GM21723 (cell line): ENCODE results near the gene OR11H6.
"Not testable (repeated sequence)": the region's sequence is repeated elsewhere in the genome, so short reads cannot be mapped to it uniquely, and the experiment has no call there.

ENCODE experiments used
- ATAC-seq: cut with Tn5 transposase; IDR thresholded peaks from one replicate; pipeline ENCODE4 v1.9.1; 2021; ENCODE audit warnings: mild to moderate bottlenecking, moderate library complexity; ENCODE audit not compliant: unreplicated experiment

The OR11H6 gene

GRCh38 chr14:20223410-20223809, at the start of gene OR11H6:
Gene OR11H6, plus strand, starts transcription at chr14:20223710. Its CDS starts 0 bp downstream, at chr14:20223710.
- no peak for ATAC-seq

- ATAC-seq: not testable (repeated sequence)
Observed at GRCh38 chr14:20174205-20174604, 49.3 kb upstream of the OR11H6 start.

GRCh38 chr14:20176330-20176729, 47.2 kb upstream of the OR11H6 start:
- no peak for ATAC-seq

GRCh38 chr14:20177433-20177974, 46.0 kb upstream of the OR11H6 start:
- no peak for ATAC-seq

- ATAC-seq: no peak
Observed at GRCh38 chr14:20179218-20179617, 44.3 kb upstream of the OR11H6 start.

- ATAC-seq: no peak
Observed at GRCh38 chr14:20179880-20180279, 43.6 kb upstream of the OR11H6 start.

- ATAC-seq: no peak
Observed at GRCh38 chr14:20180486-20180885, 43.0 kb upstream of the OR11H6 start.

GRCh38 chr14:20184181-20184580, 39.3 kb upstream of the OR11H6 start:
- no peak for ATAC-seq

GRCh38 chr14:20190596-20190995, 32.9 kb upstream of the OR11H6 start, which contains the start of gene OR11G2:
Gene OR11G2, plus strand, starts transcription at chr14:20190896. Its CDS starts 6,542 bp downstream, at chr14:20197438.
- ATAC-seq: no peak

GRCh38 chr14:20191396-20191795, 32.1 kb upstream of the OR11H6 start:
- no peak for ATAC-seq

- no peak for ATAC-seq
Observed at GRCh38 chr14:20194101-20194500, 29.4 kb upstream of the OR11H6 start.

GRCh38 chr14:20195170-20195569, 28.3 kb upstream of the OR11H6 start:
- not testable (repeated sequence) for ATAC-seq

- no peak for ATAC-seq
Observed at GRCh38 chr14:20195911-20196310, 27.6 kb upstream of the OR11H6 start.

GRCh38 chr14:20197459-20197858, 26.1 kb upstream of the OR11H6 start:
- ATAC-seq: no peak

- ATAC-seq: no peak
Observed at GRCh38 chr14:20198991-20199390, 24.5 kb upstream of the OR11H6 start.

- no peak for ATAC-seq
Observed at GRCh38 chr14:20204721-20205120, 18.8 kb upstream of the OR11H6 start.

- no peak for ATAC-seq
Observed at GRCh38 chr14:20209595-20209994, 13.9 kb upstream of the OR11H6 start.

GRCh38 chr14:20212406-20212805, 11.1 kb upstream of the OR11H6 start:
- not testable (repeated sequence) for ATAC-seq

GRCh38 chr14:20215196-20215595, 8.3 kb upstream of the OR11H6 start:
- ATAC-seq: no peak

- no peak for ATAC-seq
Observed at GRCh38 chr14:20219033-20219432, 4.5 kb upstream of the OR11H6 start.

- no peak for ATAC-seq
Observed at GRCh38 chr14:20228681-20229080, 5.2 kb downstream of the OR11H6 start, which contains the start of gene OR11H7. Gene OR11H7, plus strand, starts transcription at chr14:20228981.

GRCh38 chr14:20235415-20235814, 11.9 kb downstream of the OR11H6 start:
- ATAC-seq: not testable (repeated sequence)

- ATAC-seq: no peak
Observed at GRCh38 chr14:20247646-20248246, 24.2 kb downstream of the OR11H6 start.
